Activated effector memory CD4-positive, alpha-beta T cell treated with anti-CD3 and anti-CD28 coated beads, Interleukin-2, amount 50 U/mL, for 16 hours (primary cell): Measurements from ENCODE around the gene MAGI1.

Experiments used
- DNase-seq: peaks from one replicate; pipeline ENCODE4 v3.0.0-alpha.2; 2020

MAGI1 gene

GRCh38 chr3:65604863-65605526, 433.7 kb downstream of the MAGI1 start:
- DNase-seq = no peak

GRCh38 chr3:65603631-65604030, 435.1 kb downstream of the MAGI1 start:
- no peak for DNase-seq

- no peak for DNase-seq
Observed at GRCh38 chr3:65600888-65601287, 437.8 kb downstream of the MAGI1 start.

- DNase-seq = no peak
Observed at GRCh38 chr3:65597952-65598413, 440.7 kb downstream of the MAGI1 start.

GRCh38 chr3:65597226-65597951, 441.3 kb downstream of the MAGI1 start:
- DNase-seq = no peak

GRCh38 chr3:65596571-65597225, 442.0 kb downstream of the MAGI1 start:
- no peak for DNase-seq

- DNase-seq = no peak
Observed at GRCh38 chr3:65596029-65596300, 442.8 kb downstream of the MAGI1 start.

- no peak for DNase-seq
Observed at GRCh38 chr3:65595222-65596028, 443.3 kb downstream of the MAGI1 start.

GRCh38 chr3:65593780-65594752, 444.7 kb downstream of the MAGI1 start:
- no peak for DNase-seq

- DNase-seq = no peak
Observed at GRCh38 chr3:65591313-65591712, 447.4 kb downstream of the MAGI1 start.

GRCh38 chr3:65588884-65589283, 449.8 kb downstream of the MAGI1 start:
- no peak for DNase-seq

- DNase-seq = no peak
Observed at GRCh38 chr3:65587650-65588439, 450.9 kb downstream of the MAGI1 start.

- no peak for DNase-seq
Observed at GRCh38 chr3:65584913-65585312, 453.8 kb downstream of the MAGI1 start.

- no peak for DNase-seq
Observed at GRCh38 chr3:65584002-65584401, 454.7 kb downstream of the MAGI1 start.

GRCh38 chr3:65583188-65583587, 455.5 kb downstream of the MAGI1 start:
- no peak for DNase-seq

GRCh38 chr3:65582012-65582717, 456.6 kb downstream of the MAGI1 start:
- DNase-seq = no peak

GRCh38 chr3:65581313-65581712, 457.4 kb downstream of the MAGI1 start:
- no peak for DNase-seq

- no peak for DNase-seq
Observed at GRCh38 chr3:65578861-65579260, 459.9 kb downstream of the MAGI1 start.

- no peak for DNase-seq
Observed at GRCh38 chr3:65577843-65578430, 460.8 kb downstream of the MAGI1 start.

GRCh38 chr3:65576966-65577365, 461.8 kb downstream of the MAGI1 start:
- DNase-seq = no peak
